GM10248 (cell line): ENCODE data around the gene GIMAP5.

Experiments used
- CTCF ChIA-PET: fragments of 300-600 bp; sonication (Branson Sonifier 250); formaldehyde crosslinking; extraction: SDS; loops from one replicate; lab custom pipeline; 2021; ENCODE audit warnings: antibody characterized with exemption; lab: Yijun Ruan, JAX
- POLR2A ChIA-PET: fragments of 350-650 bp; sonication (Branson Sonifier 250); formaldehyde crosslinking; extraction: SDS; loops from one replicate; lab custom pipeline; 2020; ENCODE audit warnings: antibody characterized with exemption; lab: Yijun Ruan, JAX
- DNase-seq: peaks from one replicate; pipeline ENCODE4 v3.0.0; 2012; ENCODE audit errors: extremely low spot score
- TF ChIP-seq, protein P1 (sequence below): IDR thresholded peaks from 2 replicates; pipeline ENCODE4 v1.5.1; 2012; ENCODE audit warnings: mild to moderate bottlenecking, low read depth; ENCODE audit errors: extremely low read depth, missing control alignments, control extremely low read depth

Gene GIMAP5

DNA sequence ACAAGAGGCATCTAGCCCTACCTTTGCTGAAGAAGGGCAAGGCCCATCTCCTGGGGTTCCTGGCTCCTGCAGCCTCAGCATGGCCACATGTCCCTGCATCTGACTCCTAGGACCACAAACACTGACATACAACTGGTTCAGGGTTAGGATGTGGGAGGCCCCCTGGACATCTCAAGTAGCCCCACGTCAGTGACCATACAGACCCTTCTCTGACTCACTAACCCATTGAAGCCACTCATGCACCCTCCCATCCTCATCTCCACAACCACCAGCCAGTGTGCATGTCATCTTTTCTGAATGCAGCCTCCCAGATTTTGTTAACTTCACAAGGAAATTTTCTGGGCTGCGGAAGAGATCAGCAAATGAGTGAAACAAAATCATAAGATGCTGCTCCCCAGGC is 44.7 kb downstream of the GIMAP5 start:
- ChIA-PET CTCF (interaction anchor here (1.2 to 1.5 kb wide), 3 partner anchors 10 to 333 kb away, joined by 4 read pairs; no protein-coding TSS in a partner anchor), POLR2A (no interaction called here)
- TF ChIP-seq, protein P1, sequence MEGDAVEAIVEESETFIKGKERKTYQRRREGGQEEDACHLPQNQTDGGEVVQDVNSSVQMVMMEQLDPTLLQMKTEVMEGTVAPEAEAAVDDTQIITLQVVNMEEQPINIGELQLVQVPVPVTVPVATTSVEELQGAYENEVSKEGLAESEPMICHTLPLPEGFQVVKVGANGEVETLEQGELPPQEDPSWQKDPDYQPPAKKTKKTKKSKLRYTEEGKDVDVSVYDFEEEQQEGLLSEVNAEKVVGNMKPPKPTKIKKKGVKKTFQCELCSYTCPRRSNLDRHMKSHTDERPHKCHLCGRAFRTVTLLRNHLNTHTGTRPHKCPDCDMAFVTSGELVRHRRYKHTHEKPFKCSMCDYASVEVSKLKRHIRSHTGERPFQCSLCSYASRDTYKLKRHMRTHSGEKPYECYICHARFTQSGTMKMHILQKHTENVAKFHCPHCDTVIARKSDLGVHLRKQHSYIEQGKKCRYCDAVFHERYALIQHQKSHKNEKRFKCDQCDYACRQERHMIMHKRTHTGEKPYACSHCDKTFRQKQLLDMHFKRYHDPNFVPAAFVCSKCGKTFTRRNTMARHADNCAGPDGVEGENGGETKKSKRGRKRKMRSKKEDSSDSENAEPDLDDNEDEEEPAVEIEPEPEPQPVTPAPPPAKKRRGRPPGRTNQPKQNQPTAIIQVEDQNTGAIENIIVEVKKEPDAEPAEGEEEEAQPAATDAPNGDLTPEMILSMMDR: no peak
- no peak for DNase-seq

- no peak for DNase-seq
- CTCF ChIA-PET: no interaction called here
- TF ChIP-seq, protein P1: no peak
- POLR2A ChIA-PET: interaction anchor here (0.6 kb wide), 1 partner anchor 1202 kb away, joined by 5 read pairs; no protein-coding TSS in a partner anchor
These were observed 47.0 kb downstream of the GIMAP5 start for GRCh38 chr7:150784120-150784736.

GRCh38 chr7:150784954-150785353 is 47.7 kb downstream of the GIMAP5 start:
- ChIA-PET POLR2A (no interaction called here), CTCF (no interaction called here)
- TF ChIP-seq, protein P1: no peak
- no peak for DNase-seq

GRCh38 chr7:150787321-150788281 is 50.4 kb downstream of the GIMAP5 start:
- POLR2A ChIA-PET: no interaction called here
- TF ChIP-seq, protein P1: no peak
- DNase-seq: no peak
- CTCF ChIA-PET: interaction anchor here (0.6 to 2.7 kb wide), 5 partner anchors 9 to 499 kb away, joined by 3 to 11 read pairs (median 5); no protein-coding TSS in a partner anchor

DNA sequence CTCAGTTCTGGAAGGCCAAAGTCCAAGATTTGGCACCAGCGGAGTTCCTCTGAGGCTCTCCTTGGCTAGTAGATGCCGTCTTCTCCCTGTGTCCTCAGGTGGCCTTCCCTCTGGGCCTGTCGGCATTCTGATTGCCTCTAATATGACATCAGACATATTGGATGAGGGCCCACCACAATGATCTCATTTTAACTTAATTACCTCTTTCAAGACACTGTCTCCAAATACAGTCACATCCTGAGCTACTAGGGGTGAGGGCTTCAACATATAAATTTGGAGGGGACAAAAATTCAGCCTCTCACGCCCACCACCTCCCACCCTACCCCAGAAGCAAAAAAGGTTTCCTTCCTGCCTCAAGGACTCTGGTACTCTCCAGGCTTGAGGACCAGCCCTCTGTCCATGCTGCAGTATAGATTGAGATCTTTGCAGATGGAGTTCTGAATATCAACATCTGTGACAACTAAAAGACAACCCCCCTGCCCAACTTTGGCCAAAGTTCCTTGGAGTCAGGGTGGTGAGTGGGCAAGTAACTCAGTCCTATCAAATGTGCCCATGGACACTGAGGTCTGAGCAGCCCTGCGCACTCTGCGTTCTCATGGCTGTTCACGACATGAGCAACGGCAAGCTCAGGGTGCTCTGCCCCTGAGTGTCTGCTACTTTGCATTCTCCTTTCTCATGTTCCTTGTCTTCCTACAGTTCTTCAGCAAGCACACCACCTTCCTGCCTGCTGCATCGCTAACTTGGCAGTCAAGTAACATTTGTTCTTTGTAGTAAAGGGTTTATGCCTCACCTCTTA is 51.5 kb downstream of the GIMAP5 start:
- no peak for DNase-seq
- POLR2A ChIA-PET: no interaction called here
- CTCF ChIA-PET: interaction anchor here (0.9 to 1.7 kb wide), 3 partner anchors 10 to 340 kb away, joined by 3 to 11 read pairs (median 4); no protein-coding TSS in a partner anchor
- TF ChIP-seq, protein P1: no peak

DNA sequence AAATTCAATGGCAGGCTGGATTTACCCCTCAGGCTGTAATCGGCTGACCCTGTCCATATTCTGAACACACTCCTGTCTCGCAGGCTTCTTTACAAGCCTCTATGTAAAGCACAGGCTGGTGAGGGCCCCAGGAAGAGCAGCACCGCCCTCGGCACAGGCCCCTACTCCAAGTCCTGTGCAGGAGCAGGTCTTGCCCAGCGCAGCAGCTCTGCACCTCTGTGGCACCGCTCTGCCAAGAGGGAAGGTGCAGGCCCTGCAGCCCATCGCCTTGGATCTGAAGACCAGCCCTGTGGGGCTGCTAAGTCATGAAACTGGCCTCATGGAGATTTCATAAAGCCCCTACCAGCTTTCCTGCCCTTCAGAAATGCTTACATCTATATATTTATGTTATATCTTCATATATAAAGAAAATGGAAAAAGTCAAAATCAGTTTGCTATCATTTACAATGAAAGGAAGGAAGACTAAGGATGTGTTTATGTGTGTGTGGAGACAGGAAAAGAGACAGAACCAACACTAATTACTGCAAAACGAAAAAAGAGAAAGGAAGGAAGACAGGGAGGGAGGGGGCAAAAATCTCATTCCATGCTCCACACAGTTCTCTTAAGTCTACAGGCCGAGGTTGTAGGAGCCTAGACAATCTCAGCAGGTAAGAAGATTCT is 53.3 kb downstream of the GIMAP5 start:
- no peak for DNase-seq
- TF ChIP-seq, protein P1: no peak
- CTCF ChIA-PET: no interaction called here
- POLR2A ChIA-PET: no interaction called here
